IMR-90 (cell line): ENCODE data around the gene KIF13A. TPM values are rescaled to one million over a fixed set of nuclear protein-coding genes. Genes with fewer than 3 reads are reported as not detected.

ENCODE experiments used
- ATAC-seq: fragments of 200-7000 bp; cut with Tn5 transposase; 2 replicates; pipeline ENCODE4 v1.9.1; 2020; ENCODE audit warnings: low read depth, mild to moderate bottlenecking, moderate library complexity
- BruUV-seq: library from RNA; stranded (reverse); fragments of 400-500 nt; replicated peaks from 2 replicates; lab custom pipeline; 2021; lab: Mats Ljungman, UMichigan
- CTCF ChIA-PET: fragments of 300-600 bp; formaldehyde crosslinking; extraction: SDS; loops from one replicate; lab custom pipeline; 2021; ENCODE audit warnings: antibody characterized with exemption; lab: Yijun Ruan, JAX
- POLR2A ChIA-PET: fragments of 300-600 bp; sonication (Branson Sonifier 250); formaldehyde crosslinking; loops from one replicate; lab custom pipeline; 2022; ENCODE audit warnings: antibody characterized with exemption; ENCODE audit not compliant: unreplicated experiment; lab: Charles Lee
- DNase-seq: peaks from one replicate; pipeline ENCODE4 v3.0.0; 2013
- H2AFZ ChIP-seq: replicated peaks from 2 replicates; pipeline ENCODE3; 2013; ENCODE audit warnings: low read length, mild to moderate bottlenecking; ENCODE audit not compliant: poor library complexity
- H2AK5ac ChIP-seq: 2 replicates; pipeline ENCODE4 v1.6.1; 2013; ENCODE audit warnings: low read depth, low read length, inconsistent platforms
- H2AK9ac ChIP-seq: replicated peaks from 2 replicates; pipeline ENCODE3; 2013; ENCODE audit warnings: mild to moderate bottlenecking, low read depth, low read length, moderate library complexity; ENCODE audit not compliant: poor library complexity
- H2BK120ac ChIP-seq: 2 replicates; pipeline ENCODE4 v1.6.1; 2013; ENCODE audit warnings: low read depth, low read length, inconsistent platforms
- H2BK15ac ChIP-seq: 3 replicates; pipeline ENCODE4 v1.6.1; 2013; ENCODE audit warnings: low read depth, low read length, inconsistent platforms
- H2BK20ac ChIP-seq: 2 replicates; pipeline ENCODE4 v1.6.1; 2013; ENCODE audit warnings: low read depth, mild to moderate bottlenecking, inconsistent platforms, low read length, moderate library complexity
- H2BK5ac ChIP-seq: 2 replicates; pipeline ENCODE4 v1.6.1; 2013; ENCODE audit warnings: mild to moderate bottlenecking, low read depth, low read length, inconsistent platforms; ENCODE audit not compliant: poor library complexity, severe bottlenecking
- H3K14ac ChIP-seq: replicated peaks from 2 replicates; pipeline ENCODE4 v1.6.1; 2013; ENCODE audit warnings: low read depth, low read length, inconsistent platforms
- H3K18ac ChIP-seq: 2 replicates; pipeline ENCODE4 v1.6.1; 2013; ENCODE audit warnings: low read depth, low read length, control low read depth
- H3K23ac ChIP-seq: 2 replicates; pipeline ENCODE4 v1.6.1; 2013; ENCODE audit warnings: low read depth, low read length, inconsistent platforms
- H3K27ac ChIP-seq: 2 replicates; pipeline ENCODE4 v1.5.1; 2013; ENCODE audit warnings: mild to moderate bottlenecking, control low read depth, low read length; ENCODE audit not compliant: insufficient read depth
- H3K27me3 ChIP-seq: 2 replicates; pipeline ENCODE4 v1.6.1; 2013; ENCODE audit warnings: low read length; ENCODE audit not compliant: control insufficient read depth, insufficient read depth
- H3K36me3 ChIP-seq: 2 replicates; pipeline ENCODE4 v1.6.1; 2013; ENCODE audit warnings: low read length, mixed read lengths; ENCODE audit not compliant: control insufficient read depth, insufficient read depth
- H3K4ac ChIP-seq: 2 replicates; pipeline ENCODE4 v1.6.1; 2013; ENCODE audit warnings: low read depth, low read length, inconsistent platforms
- H3K4me1 ChIP-seq: 2 replicates; pipeline ENCODE4 v1.6.1; 2013; ENCODE audit warnings: low read length, mixed read lengths; ENCODE audit not compliant: control insufficient read depth, insufficient read depth
- H3K4me2 ChIP-seq: 2 replicates; pipeline ENCODE4 v1.6.1; 2013; ENCODE audit warnings: low read depth, mild to moderate bottlenecking, control low read depth, low read length, moderate library complexity
- H3K4me3 ChIP-seq: 2 replicates; pipeline ENCODE4 v1.5.1; 2013; ENCODE audit warnings: low read depth, mild to moderate bottlenecking, control low read depth, low read length, moderate library complexity; ENCODE audit not compliant: insufficient read depth
- H3K56ac ChIP-seq: 2 replicates; pipeline ENCODE4 v1.6.1; 2013; ENCODE audit warnings: low read length, inconsistent platforms; ENCODE audit not compliant: insufficient read depth; ENCODE audit errors: extremely low read depth
- H3K79me1 ChIP-seq, 2 experiments: 2 replicates each; pipeline ENCODE4 v1.6.1; 2013; ENCODE audit warnings: low read length in 2 of 2, inconsistent platforms in 1 of 2, low read depth in 1 of 2
- H3K9ac ChIP-seq: 2 replicates; pipeline ENCODE4 v1.6.1; 2013; ENCODE audit warnings: low read depth, low read length, control low read depth
- H3K9me1 ChIP-seq: 2 replicates; pipeline ENCODE4 v1.6.1; 2013; ENCODE audit warnings: low read length, inconsistent platforms; ENCODE audit not compliant: insufficient read depth
- H3K9me3 ChIP-seq: 2 replicates; pipeline ENCODE4 v1.6.1; 2013; ENCODE audit warnings: low read length; ENCODE audit not compliant: control insufficient read depth, insufficient read depth
- H4K20me1 ChIP-seq: 2 replicates; pipeline ENCODE4 v1.6.1; 2013; ENCODE audit warnings: low read length, inconsistent platforms; ENCODE audit not compliant: insufficient read depth
- H4K5ac ChIP-seq: 2 replicates; pipeline ENCODE4 v1.6.1; 2013; ENCODE audit warnings: mild to moderate bottlenecking, low read depth, low read length, control low read depth
- H4K8ac ChIP-seq, 2 experiments: 2 replicates each; pipeline ENCODE4 v1.6.1; 2013; ENCODE audit warnings: low read depth in 2 of 2, low read length in 2 of 2, control low read depth in 1 of 2, inconsistent platforms in 1 of 2
- H4K91ac ChIP-seq: 2 replicates; pipeline ENCODE4 v1.6.1; 2013; ENCODE audit warnings: low read depth, low read length, inconsistent platforms; ENCODE audit not compliant: insufficient read depth
- BHLHE40 ChIP-seq: fragments of 150-350 bp; IDR thresholded peaks from 2 replicates; pipeline ENCODE4 v1.6.1; 2016; ENCODE audit warnings: mild to moderate bottlenecking, low read depth, low read length
- CEBPB ChIP-seq: IDR thresholded peaks from 2 replicates; pipeline ENCODE4 v1.6.1; 2012; ENCODE audit warnings: low read depth, low read length, improper control_type of control experiment
- CHD1 ChIP-seq: IDR thresholded peaks from 2 replicates; pipeline ENCODE4 v1.6.1; 2012; ENCODE audit warnings: low read depth, low read length, improper control_type of control experiment
- CTCF ChIP-seq: conservative IDR thresholded peaks from 2 replicates; pipeline ENCODE4 v1.5.1; 2012; ENCODE audit warnings: mild to moderate bottlenecking, low read depth, low read length, improper control_type of control experiment
- ELK1 ChIP-seq: fragments of 150-350 bp; IDR thresholded peaks from 2 replicates; pipeline ENCODE4 v1.6.1; 2016; ENCODE audit warnings: low read depth, mild to moderate bottlenecking, low read length, moderate library complexity, borderline replicate concordance
- FOS ChIP-seq: fragments of 150-350 bp; IDR thresholded peaks from 2 replicates; pipeline ENCODE4 v1.6.1; 2016; ENCODE audit warnings: low read depth, low read length
- MAFK ChIP-seq: IDR thresholded peaks from 2 replicates; pipeline ENCODE4 v1.6.1; 2012; ENCODE audit warnings: low read depth, low read length, improper control_type of control experiment
- MAZ ChIP-seq: IDR thresholded peaks from 2 replicates; pipeline ENCODE4 v1.6.1; 2012; ENCODE audit warnings: low read depth, mild to moderate bottlenecking, low read length, improper control_type of control experiment, moderate library complexity, borderline replicate concordance
- MXI1 ChIP-seq: IDR thresholded peaks from 2 replicates; pipeline ENCODE4 v1.6.1; 2012; ENCODE audit warnings: low read depth, mild to moderate bottlenecking, low read length, moderate library complexity, borderline replicate concordance
- POLR2A ChIP-seq: IDR thresholded peaks from 2 replicates; pipeline ENCODE4 v1.6.1; 2012; ENCODE audit warnings: mild to moderate bottlenecking, low read depth, low read length
- RAD21 ChIP-seq: IDR thresholded peaks from 2 replicates; pipeline ENCODE4 v1.6.1; 2012; ENCODE audit warnings: low read length, improper control_type of control experiment
- RCOR1 ChIP-seq: IDR thresholded peaks from 2 replicates; pipeline ENCODE4 v1.6.1; 2012; ENCODE audit warnings: mild to moderate bottlenecking, low read length, improper control_type of control experiment; ENCODE audit not compliant: insufficient replicate concordance
- RFX5 ChIP-seq: IDR thresholded peaks from 2 replicates; pipeline ENCODE4 v1.8.0; 2012; ENCODE audit warnings: low read depth, mild to moderate bottlenecking, low read length, moderate library complexity
- SMC3 ChIP-seq: fragments of 150-350 bp; IDR thresholded peaks from 2 replicates; pipeline ENCODE4 v1.6.1; 2016; ENCODE audit warnings: low read depth, mild to moderate bottlenecking, antibody characterized with exemption, low read length, moderate library complexity
- USF2 ChIP-seq: fragments of 150-350 bp; IDR thresholded peaks from 2 replicates; pipeline ENCODE4 v1.6.1; 2017; ENCODE audit warnings: mild to moderate bottlenecking, antibody characterized with exemption, low read length, low read depth
- dilution Hi-C: fragments of 300-500 bp; cut with HindIII; formaldehyde crosslinking; loops from one replicate; pipeline ENCODE4 v1.14.3; 2018; ENCODE audit warnings: low sequenced_read_pairs; ENCODE audit not compliant: unreplicated experiment
- in situ Hi-C: fragments of 300-500 bp; cut with MboI; formaldehyde crosslinking; loops from 3 replicates; pipeline ENCODE4 v1.14.3; 2019; ENCODE audit warnings: low sequenced_read_pairs, inconsistent platforms, mixed read lengths
- intact Hi-C: fragments of 100-400 bp; cut with micrococcal nuclease; formaldehyde crosslinking; loops from 2 replicates; pipeline ENCODE4 v1.10.0; 2022
- polyA plus RNA-seq, 3 experiments: library from polyadenylated mRNA; depleted of rRNA; stranded (reverse); fragments of >200 nt; gene quantifications; 2 replicates each; pipeline ENCODE4 v1.2.3, GENCODE V29; 2012; ENCODE audit warnings: low replicate concordance in 1 of 3
- total RNA-seq: library from RNA; depleted of rRNA; stranded (reverse); fragments of >200 nt; gene quantifications from 2 replicates; pipeline ENCODE4 v1.2.3, GENCODE V29; 2012

Gene KIF13A
- total and polyA plus RNA-seq, 2 of the 4 experiments (the other 2 are of a cell fraction), result 23.3 to 51.8 TPM

- Histone ChIP-seq H3K27ac (no peak overlapping the region), H3K9me1 (no peaks in the 10 kb centered on the region), H3K18ac (no peak overlapping the region), H3K9ac (no peak overlapping the region), H2AK5ac (no peak overlapping the region), H2BK15ac (no peak overlapping the region), H3K79me1 (peaks cover 25 to 61% of the 10 kb centered on the region in 2 experiments), H3K23ac (no peak overlapping the region), H3K27me3 (no peaks in the 10 kb centered on the region), H3K4ac (no peak overlapping the region), H2BK5ac (no peak overlapping the region), H2AFZ (no peak overlapping the region), H2AK9ac (no peak overlapping the region), H3K9me3 (no peaks in the 10 kb centered on the region), H3K14ac (no peak overlapping the region), H4K20me1 (no peaks in the 10 kb centered on the region), H2BK120ac (no peak overlapping the region), H3K56ac (no peak overlapping the region), H3K4me1 (no peaks in the 10 kb centered on the region; the same call in 1 of the 2 replicates), H4K91ac (no peak overlapping the region), H2BK20ac (no peak overlapping the region), H4K5ac (no peak overlapping the region), H3K4me2 (no peak overlapping the region), H3K4me3 (no peak overlapping the region), H3K36me3 (peaks cover 8% of the 10 kb centered on the region), H4K8ac (no peak overlapping the region)
- TF ChIP-seq RAD21 (no peak), POLR2A (no peak), RCOR1 (no peak), CEBPB (no peak), FOS (no peak), SMC3 (no peak), USF2 (no peak), CHD1 (no peak), CTCF (no peak), MAFK (no peak), BHLHE40 (no peak), ELK1 (no peak), MAZ (no peak), RFX5 (no peak), MXI1 (no peak)
- DNase-seq, result no peak
- ChIA-PET POLR2A (no interaction called here), CTCF (no interaction called here)
- ATAC-seq, result no peak
- intact Hi-C loops (loop anchor here (10.0 kb wide), 1 partner anchor 386 kb away; no protein-coding TSS in a partner anchor), dilution Hi-C loops (no loop called here), in situ Hi-C loops (no loop called here)
- BruUV-seq, result no TSS peak
Observed at GRCh38 chr6:17858584-17858983, 128.9 kb downstream of the KIF13A start.
